Measurements from ENCODE around the gene ARPP19. TPM values are rescaled to one million over a fixed set of nuclear protein-coding genes. Genes with fewer than 3 reads are reported as not detected.
A peak's percentile ranks its signal among the peaks of the same experiment; 100 is the strongest.

ARPP19 gene
- total RNA-seq, 1 experiment from 2014 or later, result 203 TPM

DNA sequence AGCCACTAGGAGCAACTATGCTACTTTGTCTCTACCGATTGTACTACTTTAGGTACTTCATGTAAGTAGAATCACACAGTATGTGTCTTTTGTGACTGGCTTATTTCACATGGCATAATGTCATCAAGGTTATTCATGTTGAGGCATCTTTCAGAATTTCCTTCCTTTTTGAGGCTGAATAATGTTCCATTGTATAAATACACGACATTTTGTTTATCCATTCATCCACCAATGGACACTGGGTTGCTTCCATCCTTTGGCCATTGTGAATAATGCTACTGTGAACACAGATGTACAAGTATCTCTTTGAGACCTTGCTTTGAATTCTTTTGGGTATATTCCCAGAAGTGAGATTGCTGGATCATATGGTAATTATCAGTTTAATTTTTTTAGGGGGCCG, 69.3 kb downstream of the ARPP19 start:
- TF ChIP-seq SP1 (CRISPR knock-in tag; conservative IDR thresholded peaks at IDR 0.05), result no peak
- no peak for TF ChIP-seq GRHL2 (CRISPR knock-in tag; IDR thresholded peaks at IDR 0.05; ENCODE audit: insufficient replicate concordance, severe bottlenecking)
- TF ChIP-seq RORB (CRISPR knock-in tag; IDR thresholded peaks at IDR 0.05), result no peak
- TF ChIP-seq, protein P1, sequence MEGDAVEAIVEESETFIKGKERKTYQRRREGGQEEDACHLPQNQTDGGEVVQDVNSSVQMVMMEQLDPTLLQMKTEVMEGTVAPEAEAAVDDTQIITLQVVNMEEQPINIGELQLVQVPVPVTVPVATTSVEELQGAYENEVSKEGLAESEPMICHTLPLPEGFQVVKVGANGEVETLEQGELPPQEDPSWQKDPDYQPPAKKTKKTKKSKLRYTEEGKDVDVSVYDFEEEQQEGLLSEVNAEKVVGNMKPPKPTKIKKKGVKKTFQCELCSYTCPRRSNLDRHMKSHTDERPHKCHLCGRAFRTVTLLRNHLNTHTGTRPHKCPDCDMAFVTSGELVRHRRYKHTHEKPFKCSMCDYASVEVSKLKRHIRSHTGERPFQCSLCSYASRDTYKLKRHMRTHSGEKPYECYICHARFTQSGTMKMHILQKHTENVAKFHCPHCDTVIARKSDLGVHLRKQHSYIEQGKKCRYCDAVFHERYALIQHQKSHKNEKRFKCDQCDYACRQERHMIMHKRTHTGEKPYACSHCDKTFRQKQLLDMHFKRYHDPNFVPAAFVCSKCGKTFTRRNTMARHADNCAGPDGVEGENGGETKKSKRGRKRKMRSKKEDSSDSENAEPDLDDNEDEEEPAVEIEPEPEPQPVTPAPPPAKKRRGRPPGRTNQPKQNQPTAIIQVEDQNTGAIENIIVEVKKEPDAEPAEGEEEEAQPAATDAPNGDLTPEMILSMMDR (IDR thresholded peaks at IDR 0.05), result no peak
- no peak for TF ChIP-seq FOXK1 (CRISPR knock-in tag; IDR thresholded peaks at IDR 0.05)
- no peak for TF ChIP-seq NR2C2 (CRISPR knock-in tag; IDR thresholded peaks at IDR 0.05)
- Mint-ChIP-seq H3K4me1 (no peaks in the 10 kb centered on the region), H3K27me3 (ENCODE audit: low read depth) (no peaks in the 10 kb centered on the region), H3K27ac (no peak overlapping the region; the same call in 1 of the 2 replicates), H3K9me3 (no peaks in the 10 kb centered on the region), H3K36me3 (no peaks in the 10 kb centered on the region), H3K4me3 (no peak overlapping the region)
- ATAC-seq, result no peak
- no peak for DNase-seq (ENCODE audit: low spot score)
- ChIA-PET CTCF (interaction anchor here (1.1 kb wide), 1 partner anchor 236 kb away, joined by 3 read pairs; no protein-coding TSS in a partner anchor), POLR2A (no interaction called here)

DNA sequence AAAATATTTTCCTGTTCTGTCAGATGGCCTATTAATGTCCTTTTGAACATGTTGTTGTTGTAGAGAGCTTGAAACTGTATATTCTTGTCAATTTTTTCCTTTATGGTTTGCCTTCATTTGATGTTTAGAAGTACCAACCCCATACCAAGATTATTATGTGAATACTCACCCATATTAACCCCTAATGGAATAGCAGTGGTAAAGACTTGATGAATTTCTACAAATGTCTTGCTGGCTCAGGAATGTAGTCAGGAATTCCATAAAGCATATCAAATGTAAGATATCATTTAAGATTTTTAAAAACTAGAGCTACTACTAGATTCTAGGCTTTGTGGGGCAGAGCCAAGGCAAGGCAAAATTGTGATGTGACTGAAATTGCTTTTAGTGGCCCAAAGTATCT, 70.1 kb downstream of the ARPP19 start:
- H3K4me1 Mint-ChIP-seq, result no peaks in the 10 kb centered on the region
- ATAC-seq (no peak), DNase-seq (ENCODE audit: low spot score) (no peak)
- H3K4me3 Mint-ChIP-seq, result no peak overlapping the region
- H3K27me3 Mint-ChIP-seq (ENCODE audit: low read depth), result no peaks in the 10 kb centered on the region
- H3K36me3 Mint-ChIP-seq, result no peaks in the 10 kb centered on the region
- TF ChIP-seq, protein P2, sequence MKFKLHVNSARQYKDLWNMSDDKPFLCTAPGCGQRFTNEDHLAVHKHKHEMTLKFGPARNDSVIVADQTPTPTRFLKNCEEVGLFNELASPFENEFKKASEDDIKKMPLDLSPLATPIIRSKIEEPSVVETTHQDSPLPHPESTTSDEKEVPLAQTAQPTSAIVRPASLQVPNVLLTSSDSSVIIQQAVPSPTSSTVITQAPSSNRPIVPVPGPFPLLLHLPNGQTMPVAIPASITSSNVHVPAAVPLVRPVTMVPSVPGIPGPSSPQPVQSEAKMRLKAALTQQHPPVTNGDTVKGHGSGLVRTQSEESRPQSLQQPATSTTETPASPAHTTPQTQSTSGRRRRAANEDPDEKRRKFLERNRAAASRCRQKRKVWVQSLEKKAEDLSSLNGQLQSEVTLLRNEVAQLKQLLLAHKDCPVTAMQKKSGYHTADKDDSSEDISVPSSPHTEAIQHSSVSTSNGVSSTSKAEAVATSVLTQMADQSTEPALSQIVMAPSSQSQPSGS (CRISPR knock-in tag; IDR thresholded peaks at IDR 0.05; ENCODE audit: borderline replicate concordance, low read depth), result no peak
- TF ChIP-seq ZBTB21 (CRISPR knock-in tag; IDR thresholded peaks at IDR 0.05; ENCODE audit: borderline replicate concordance), result no peak
- TF ChIP-seq, protein P3, sequence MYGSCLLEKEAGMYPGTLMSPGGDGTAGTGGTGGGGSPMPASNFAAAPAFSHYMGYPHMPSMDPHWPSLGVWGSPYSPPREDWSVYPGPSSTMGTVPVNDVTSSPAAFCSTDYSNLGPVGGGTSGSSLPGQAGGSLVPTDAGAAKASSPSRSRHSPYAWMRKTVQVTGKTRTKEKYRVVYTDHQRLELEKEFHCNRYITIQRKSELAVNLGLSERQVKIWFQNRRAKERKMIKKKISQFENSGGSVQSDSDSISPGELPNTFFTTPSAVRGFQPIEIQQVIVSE (CRISPR knock-in tag; IDR thresholded peaks at IDR 0.05; ENCODE audit: borderline replicate concordance), result no peak
- H3K9me3 Mint-ChIP-seq, result no peaks in the 10 kb centered on the region
- 0 out of 2 replicates have a peak overlapping the region, but pooled peaks have one; percentile 16 for H3K27ac Mint-ChIP-seq
- ChIA-PET CTCF (interaction anchor here (1.1 kb wide), 1 partner anchor 237 kb away, joined by 3 read pairs; no protein-coding TSS in a partner anchor), POLR2A (no interaction called here)

Other genes starting within 250 kb of the ARPP19 start
- gene MYO5A, start 40.1 kb downstream of the ARPP19 start, total RNA-seq (2021), result 29.2 to 33.3 TPM (median 32.1 TPM) in 3 replicates
- 11.8 to 13.2 TPM (median 11.9 TPM) in 3 replicates for gene ATOSA, start 110.4 kb upstream of the ARPP19 start, total RNA-seq (2021)
- 33.8 to 39.3 TPM (median 35.9 TPM) in 3 replicates for gene ONECUT1, start 221.3 kb upstream of the ARPP19 start, total RNA-seq (2021)

Measured in WTC11 (cell line).